HFF-Myc (cell line): ENCODE measurements around the gene CHCHD6.

Experiments
- DNase-seq: peaks from one replicate; pipeline ENCODE4 v3.0.0-alpha.2; 2011; ENCODE audit warnings: low read depth; ENCODE audit errors: extremely low read depth
- H3K4me3 ChIP-seq: replicated peaks from 2 replicates; pipeline ENCODE4 v1.5.1; 2011; ENCODE audit warnings: low read depth, mild to moderate bottlenecking, control low read depth, low read length
- TF ChIP-seq, protein P1 (sequence below): IDR thresholded peaks from 2 replicates; pipeline ENCODE4 v1.5.1; 2012; ENCODE audit warnings: mild to moderate bottlenecking, low read depth, low read length, control low read depth; ENCODE audit errors: missing control alignments

CHCHD6 gene

DNA sequence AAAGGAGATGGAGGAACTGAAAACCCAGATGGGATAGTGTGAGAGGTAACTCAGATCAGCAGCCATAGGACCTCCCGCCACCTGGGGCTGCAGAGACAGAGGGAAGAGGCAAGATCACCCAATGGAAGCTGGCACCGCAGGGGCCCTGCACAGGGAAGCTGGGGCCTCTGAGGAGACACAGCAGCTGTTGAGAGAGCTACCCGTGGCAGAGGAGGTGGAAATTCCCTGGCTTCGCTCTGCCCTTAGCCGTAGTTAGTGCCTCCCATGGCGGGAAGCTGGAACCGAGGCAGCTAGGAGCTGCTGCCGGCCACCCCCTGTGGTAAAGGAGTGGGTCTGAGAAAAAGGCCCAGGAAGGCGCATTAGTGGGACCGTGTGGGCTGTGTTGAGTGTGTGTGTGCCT, 260.9 kb downstream of the CHCHD6 start:
- no peak for DNase-seq
- no peak overlapping the region for H3K4me3 ChIP-seq
- TF ChIP-seq, protein P1, sequence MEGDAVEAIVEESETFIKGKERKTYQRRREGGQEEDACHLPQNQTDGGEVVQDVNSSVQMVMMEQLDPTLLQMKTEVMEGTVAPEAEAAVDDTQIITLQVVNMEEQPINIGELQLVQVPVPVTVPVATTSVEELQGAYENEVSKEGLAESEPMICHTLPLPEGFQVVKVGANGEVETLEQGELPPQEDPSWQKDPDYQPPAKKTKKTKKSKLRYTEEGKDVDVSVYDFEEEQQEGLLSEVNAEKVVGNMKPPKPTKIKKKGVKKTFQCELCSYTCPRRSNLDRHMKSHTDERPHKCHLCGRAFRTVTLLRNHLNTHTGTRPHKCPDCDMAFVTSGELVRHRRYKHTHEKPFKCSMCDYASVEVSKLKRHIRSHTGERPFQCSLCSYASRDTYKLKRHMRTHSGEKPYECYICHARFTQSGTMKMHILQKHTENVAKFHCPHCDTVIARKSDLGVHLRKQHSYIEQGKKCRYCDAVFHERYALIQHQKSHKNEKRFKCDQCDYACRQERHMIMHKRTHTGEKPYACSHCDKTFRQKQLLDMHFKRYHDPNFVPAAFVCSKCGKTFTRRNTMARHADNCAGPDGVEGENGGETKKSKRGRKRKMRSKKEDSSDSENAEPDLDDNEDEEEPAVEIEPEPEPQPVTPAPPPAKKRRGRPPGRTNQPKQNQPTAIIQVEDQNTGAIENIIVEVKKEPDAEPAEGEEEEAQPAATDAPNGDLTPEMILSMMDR: no peak

DNA sequence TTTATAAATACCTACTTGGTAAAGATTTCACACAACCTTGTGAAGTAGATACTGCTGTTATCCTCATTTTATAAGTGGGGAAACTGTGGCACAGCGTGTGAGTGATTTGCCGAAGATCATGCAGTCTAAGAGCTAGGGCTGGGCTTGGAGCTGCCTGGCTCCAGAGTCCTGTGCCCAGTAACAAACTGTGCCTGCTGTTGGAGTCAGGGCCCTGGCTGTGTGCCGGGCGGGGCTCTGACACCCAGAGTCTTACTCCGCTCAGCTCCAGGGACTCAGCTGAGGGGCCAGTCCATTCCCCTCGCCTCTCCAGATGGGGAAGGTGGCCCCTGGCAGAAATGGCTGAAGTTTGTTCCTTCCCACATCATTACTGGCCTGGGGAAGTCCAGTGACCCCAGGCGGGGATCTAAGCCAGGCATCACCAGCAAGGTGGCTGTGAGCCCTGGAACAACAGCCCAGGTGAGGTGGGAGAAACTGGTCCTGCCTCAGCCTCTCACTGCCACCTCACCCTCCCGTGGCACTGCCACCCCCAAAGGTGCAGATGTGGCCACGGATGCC, 261.6 kb downstream of the CHCHD6 start:
- no peak for DNase-seq
- H3K4me3 ChIP-seq: no peak overlapping the region
- TF ChIP-seq, protein P1: no peak

DNA sequence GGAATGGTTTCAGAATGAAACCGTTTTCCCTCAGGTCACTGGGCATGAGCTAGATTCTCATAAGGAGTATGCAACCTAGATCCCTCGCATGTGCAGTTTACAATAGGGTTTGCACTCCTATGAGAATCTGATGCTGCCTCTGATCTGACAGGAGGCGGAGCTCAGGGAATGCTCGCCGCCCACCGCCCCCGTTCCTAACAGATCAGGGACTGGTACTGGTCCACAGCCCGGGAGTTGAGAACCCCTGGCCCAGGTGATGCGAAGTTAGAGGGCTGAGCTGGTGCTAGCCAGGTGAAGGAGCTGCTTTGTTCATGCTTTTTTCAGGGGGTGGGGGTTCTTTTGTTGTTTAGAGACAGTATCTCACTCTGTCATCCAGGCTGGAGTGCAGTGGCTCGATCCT, 263.3 kb downstream of the CHCHD6 start:
- no peak overlapping the region for H3K4me3 ChIP-seq
- no peak for DNase-seq
- TF ChIP-seq, protein P1: no peak

DNA sequence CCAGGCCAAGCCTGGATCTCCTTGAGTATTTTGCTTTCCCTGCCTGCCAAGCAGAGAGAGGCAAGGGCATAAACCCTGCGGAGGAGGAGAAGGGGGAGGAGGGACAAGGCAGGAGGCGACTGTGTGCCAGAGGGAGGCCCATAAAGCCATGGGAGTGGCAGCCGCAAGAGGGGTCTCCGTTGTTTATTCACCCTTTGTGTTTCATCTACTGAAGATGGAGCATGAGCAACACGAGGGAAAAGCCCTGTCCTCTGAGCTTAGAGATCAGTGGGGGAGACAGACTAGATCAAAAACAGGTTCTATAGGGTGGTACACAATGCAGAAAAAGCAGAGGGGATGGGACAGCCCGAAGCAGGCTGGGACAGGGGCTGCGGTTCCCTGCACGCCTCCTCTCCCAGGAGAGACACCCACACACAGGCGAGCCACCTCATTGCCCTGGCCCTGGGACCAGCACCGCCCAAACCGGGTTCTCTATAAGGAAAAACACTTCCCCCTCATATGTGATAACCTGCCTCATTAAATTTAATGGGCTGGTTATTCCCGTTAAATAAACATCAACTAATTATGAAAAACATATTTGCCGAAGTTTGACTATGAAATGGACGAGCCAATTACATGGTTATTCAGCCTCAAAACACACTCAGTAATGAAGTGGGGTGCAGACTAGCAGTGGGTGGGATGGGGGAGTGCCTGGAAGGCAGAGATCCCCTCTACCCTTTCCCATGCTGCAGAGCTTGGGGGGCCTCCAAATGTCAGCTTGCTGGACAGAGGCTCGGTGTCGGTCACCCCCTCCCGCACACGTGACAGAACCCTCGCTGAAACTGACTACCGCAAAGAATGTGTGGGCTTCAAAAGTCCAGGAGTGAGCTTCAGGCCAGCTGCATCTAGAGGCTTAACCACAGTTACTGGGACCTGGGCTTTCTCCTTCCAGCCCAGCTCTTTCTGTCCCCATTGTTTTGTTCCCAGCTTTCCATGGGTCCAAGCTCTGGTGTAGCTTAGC, 264.7 kb downstream of the CHCHD6 start:
- DNase-seq: no peak
- no peak overlapping the region for H3K4me3 ChIP-seq
- TF ChIP-seq, protein P1: no peak

DNA sequence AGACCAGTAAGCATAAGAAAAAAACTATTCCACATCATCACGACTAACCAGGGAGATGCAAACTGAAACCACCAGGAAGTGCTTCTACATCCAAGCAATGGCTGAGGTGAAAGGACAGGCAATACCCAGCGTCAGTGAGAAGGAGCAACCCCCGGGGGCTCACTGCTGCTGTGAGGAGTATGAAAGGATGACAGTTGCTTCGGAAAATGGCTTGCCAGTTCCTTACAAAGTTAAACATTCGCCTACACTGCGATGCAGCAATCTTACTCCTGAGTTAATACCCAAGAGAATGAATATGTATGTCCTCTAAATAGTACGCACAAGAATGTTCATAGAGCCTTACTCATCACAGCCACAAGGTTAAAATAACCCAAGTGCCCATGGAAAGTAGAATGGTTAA, 265.5 kb downstream of the CHCHD6 start:
- TF ChIP-seq, protein P1: no peak
- no peak for DNase-seq

DNA sequence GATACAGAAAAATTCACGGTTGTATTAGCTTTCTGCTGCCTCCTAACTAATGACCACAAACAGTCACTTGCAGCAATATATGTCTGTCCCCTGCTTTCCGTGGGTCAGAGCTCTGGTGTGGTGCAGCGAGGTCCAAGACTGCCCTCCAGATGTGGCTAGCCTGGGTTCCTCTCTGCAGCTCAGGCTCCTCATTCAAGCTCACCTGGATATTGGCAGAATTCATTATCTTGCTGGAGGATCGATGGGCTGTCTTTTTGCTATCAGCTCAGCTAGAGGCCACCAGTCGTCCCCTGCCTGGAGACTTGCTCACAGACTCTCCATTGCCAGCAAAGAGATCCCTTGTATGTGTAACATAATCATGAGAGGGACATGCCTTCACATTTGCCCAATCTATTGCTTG, 266.1 kb downstream of the CHCHD6 start:
- H3K4me3 ChIP-seq: no peak overlapping the region
- DNase-seq: no peak
- TF ChIP-seq, protein P1: no peak

More for the DNA sequence above, 265.5 kb downstream of the CHCHD6 start:
- H3K4me3 ChIP-seq: no peak overlapping the region
